Mammary epithelial cell (primary cell): ENCODE data around the gene EPHA4.

Experiments
- EZH2 ChIP-seq: IDR thresholded peaks from 2 replicates; pipeline ENCODE4 v1.6.1; 2012; ENCODE audit warnings: low read length, inconsistent platforms, borderline replicate concordance
- TF ChIP-seq, protein P1 (sequence below), 2 donors: IDR thresholded peaks in 1 of 2; conservative IDR thresholded peaks in 1 of 2; 2 replicates each; pipeline ENCODE4 v1.5.1; 2011 to 2012; ENCODE audit warnings: inconsistent platforms in 2 of 2, low read length in 2 of 2, mild to moderate bottlenecking in 2 of 2, control low read depth in 1 of 2, low read depth in 1 of 2; ENCODE audit not compliant: insufficient read depth in 1 of 2; ENCODE audit errors: extremely low read depth in 1 of 2

DNA sequence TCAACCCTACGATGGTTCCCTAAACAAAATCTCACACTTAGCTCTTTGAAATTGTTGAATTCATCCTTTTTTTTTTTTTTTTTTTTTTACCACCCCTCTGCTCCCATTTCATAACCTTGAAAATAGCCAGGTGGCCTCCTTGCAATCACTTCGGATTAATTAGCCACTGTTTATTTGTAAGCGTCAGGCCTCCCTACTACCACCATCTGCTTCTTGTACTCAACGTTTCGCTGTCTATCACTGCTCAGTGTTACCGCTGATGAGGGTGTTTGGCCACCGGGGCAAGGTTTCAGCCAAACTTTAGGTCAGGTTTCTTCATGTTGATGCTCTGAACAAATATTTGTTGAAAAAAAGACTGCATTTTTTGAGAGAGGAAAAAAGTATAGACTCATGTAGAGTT, 183.2 kb downstream of the EPHA4 start:
- TF ChIP-seq, protein P1, sequence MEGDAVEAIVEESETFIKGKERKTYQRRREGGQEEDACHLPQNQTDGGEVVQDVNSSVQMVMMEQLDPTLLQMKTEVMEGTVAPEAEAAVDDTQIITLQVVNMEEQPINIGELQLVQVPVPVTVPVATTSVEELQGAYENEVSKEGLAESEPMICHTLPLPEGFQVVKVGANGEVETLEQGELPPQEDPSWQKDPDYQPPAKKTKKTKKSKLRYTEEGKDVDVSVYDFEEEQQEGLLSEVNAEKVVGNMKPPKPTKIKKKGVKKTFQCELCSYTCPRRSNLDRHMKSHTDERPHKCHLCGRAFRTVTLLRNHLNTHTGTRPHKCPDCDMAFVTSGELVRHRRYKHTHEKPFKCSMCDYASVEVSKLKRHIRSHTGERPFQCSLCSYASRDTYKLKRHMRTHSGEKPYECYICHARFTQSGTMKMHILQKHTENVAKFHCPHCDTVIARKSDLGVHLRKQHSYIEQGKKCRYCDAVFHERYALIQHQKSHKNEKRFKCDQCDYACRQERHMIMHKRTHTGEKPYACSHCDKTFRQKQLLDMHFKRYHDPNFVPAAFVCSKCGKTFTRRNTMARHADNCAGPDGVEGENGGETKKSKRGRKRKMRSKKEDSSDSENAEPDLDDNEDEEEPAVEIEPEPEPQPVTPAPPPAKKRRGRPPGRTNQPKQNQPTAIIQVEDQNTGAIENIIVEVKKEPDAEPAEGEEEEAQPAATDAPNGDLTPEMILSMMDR (conservative IDR thresholded peaks at IDR 0.05 in 1 of 2, IDR thresholded peaks at IDR 0.05 in 1 of 2; ENCODE audit: extremely low read depth in 1 of 2, insufficient read depth in 1 of 2, low read depth in 1 of 2, low read length in 2 of 2) = no peak
- TF ChIP-seq EZH2 = no peak
